NB4 (cell line): ENCODE data around the gene TRAPPC10.
A peak's percentile ranks its signal among the peaks of the same experiment; 100 is the strongest.

ENCODE experiments used
- DNase-seq: peaks from one replicate; pipeline ENCODE4 v3.0.0; 2010; ENCODE audit warnings: low read depth
- H3K4me3 ChIP-seq: one replicate; pipeline ENCODE4 v1.5.1; 2011; ENCODE audit warnings: mild to moderate bottlenecking, low read depth, low read length, moderate library complexity
- MYC ChIP-seq: IDR thresholded peaks from 2 replicates; pipeline ENCODE4 v1.6.1; 2011; ENCODE audit warnings: low read depth, low read length
- POLR2A ChIP-seq: IDR thresholded peaks from 2 replicates; pipeline ENCODE4 v1.6.1; 2011; ENCODE audit warnings: mild to moderate bottlenecking; ENCODE audit not compliant: insufficient read length; ENCODE audit errors: extremely low read depth
- TF ChIP-seq, protein P1 (sequence below): IDR thresholded peaks from one replicate; pipeline ENCODE4 v1.5.1; 2012; ENCODE audit warnings: low read depth, low read length
- TF ChIP-seq, protein P2 (sequence below): IDR thresholded peaks from 2 replicates; pipeline ENCODE4 v1.6.1; 2011; ENCODE audit warnings: low read depth, low read length

Gene TRAPPC10

DNA sequence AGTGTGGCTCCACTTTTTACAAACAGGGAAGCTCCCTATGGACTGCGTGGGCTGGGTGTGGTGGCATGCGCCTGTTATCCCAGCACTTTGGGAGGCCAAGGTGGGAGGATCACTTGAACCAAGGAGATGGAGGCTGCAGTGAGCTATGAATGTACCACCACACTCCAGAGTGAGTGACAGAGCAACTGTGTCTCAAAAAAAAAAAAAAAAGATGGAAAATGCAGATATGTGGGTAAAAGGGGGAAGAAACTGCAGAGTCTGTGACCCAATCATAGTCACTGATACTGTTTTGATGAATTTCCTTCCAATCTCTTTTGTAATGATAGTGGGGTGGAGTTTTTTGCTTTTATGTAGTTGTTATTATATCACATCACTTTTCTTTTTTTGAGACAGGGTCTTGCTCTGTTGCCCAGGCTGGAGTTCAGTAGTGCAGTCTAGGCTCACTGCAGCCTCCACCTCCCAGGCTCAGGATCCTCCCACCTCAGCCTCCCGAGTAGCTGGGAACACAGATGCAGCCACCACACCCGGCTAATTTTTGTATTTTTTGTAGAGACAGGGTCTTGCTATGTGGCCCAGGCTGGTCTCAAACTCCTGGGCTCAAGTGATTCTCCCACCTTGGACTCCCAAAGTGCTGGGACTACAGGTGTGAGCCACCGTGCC lies 8.7 kb upstream of the TRAPPC10 start:
- TF ChIP-seq MYC (no peak), POLR2A (no peak)
- TF ChIP-seq, protein P1, sequence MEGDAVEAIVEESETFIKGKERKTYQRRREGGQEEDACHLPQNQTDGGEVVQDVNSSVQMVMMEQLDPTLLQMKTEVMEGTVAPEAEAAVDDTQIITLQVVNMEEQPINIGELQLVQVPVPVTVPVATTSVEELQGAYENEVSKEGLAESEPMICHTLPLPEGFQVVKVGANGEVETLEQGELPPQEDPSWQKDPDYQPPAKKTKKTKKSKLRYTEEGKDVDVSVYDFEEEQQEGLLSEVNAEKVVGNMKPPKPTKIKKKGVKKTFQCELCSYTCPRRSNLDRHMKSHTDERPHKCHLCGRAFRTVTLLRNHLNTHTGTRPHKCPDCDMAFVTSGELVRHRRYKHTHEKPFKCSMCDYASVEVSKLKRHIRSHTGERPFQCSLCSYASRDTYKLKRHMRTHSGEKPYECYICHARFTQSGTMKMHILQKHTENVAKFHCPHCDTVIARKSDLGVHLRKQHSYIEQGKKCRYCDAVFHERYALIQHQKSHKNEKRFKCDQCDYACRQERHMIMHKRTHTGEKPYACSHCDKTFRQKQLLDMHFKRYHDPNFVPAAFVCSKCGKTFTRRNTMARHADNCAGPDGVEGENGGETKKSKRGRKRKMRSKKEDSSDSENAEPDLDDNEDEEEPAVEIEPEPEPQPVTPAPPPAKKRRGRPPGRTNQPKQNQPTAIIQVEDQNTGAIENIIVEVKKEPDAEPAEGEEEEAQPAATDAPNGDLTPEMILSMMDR = no peak
- TF ChIP-seq, protein P2, sequence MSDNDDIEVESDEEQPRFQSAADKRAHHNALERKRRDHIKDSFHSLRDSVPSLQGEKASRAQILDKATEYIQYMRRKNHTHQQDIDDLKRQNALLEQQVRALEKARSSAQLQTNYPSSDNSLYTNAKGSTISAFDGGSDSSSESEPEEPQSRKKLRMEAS = no peak
- no peak for DNase-seq
- H3K4me3 ChIP-seq = no peak overlapping the region

DNA sequence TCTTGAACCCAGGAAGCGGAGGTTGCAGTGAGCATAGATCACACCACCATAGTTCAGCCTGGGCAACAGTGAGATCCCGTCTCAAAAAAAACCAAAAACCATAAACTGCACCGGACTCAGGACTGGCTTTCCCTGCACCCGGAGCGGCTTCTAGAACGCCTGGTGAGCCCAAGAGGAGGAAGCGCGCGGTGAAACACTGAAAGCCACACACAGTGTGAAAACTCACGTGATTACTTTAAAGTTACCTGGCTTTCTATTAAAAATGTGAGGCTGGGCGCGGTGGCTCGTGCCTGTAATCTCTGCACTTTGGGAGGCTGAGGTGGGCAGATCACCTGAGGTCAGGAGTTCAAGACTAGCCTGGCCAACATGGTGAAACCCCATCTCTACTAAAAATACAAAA lies 7.0 kb upstream of the TRAPPC10 start:
- H3K4me3 ChIP-seq = no peak overlapping the region
- TF ChIP-seq MYC = no peak

DNA sequence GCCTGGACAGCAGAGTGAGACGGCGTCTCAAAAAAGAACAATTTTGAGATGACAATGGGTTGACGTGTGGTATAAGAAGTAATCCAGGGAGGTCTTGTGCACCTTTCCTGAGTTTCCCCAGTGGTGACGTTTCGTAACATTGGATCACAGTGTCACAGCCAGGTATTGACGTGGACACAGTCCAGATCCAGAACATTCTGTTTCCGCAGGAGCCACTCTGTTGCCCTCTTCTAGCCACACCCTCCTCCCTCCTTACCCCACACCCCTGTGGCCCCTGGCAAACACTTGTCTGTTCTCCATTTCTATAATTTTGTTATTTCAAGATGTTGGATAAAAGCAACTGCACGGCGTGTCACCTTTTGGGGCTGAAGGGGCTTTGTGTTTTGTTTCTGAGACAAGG lies 6.5 kb upstream of the TRAPPC10 start:
- H3K4me3 ChIP-seq = no peak overlapping the region
- DNase-seq = no peak
- TF ChIP-seq POLR2A (no peak), MYC (no peak)
- TF ChIP-seq, protein P1 = no peak
- TF ChIP-seq, protein P2 = no peak

More for the DNA sequence above, 7.0 kb upstream of the TRAPPC10 start:
- no peak for DNase-seq

DNA sequence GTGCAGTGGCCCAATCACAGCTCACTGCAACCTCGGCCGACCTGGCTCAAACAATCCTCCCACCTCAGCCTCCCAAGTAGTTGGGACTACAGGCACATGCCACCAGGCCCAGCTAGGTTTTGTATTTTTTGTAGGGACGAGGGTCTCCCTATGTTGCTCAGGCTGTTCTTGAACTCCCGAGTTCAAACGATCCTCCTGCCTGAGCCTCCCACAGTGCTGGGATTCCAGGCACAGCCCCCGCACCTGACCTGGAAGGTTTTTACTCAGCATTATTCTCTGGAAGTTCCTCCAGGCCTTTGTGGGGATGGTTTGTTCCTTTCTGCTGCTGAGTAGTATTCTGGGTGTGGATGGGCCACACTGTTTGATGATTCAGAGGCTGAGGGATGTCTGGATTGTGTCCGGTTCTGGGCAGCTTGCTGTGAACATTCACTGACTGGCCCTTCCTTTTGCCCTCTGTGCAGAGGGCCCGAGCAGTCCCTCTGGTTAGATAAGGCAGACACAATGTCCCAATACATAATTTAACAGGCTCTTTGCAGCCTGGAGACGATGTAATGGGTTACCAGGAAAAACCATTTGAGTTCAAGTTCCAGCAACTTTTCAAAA lies 6.0 kb upstream of the TRAPPC10 start:
- no peak for DNase-seq
- no peak overlapping the region for H3K4me3 ChIP-seq
- no peak for TF ChIP-seq MYC
- TF ChIP-seq POLR2A = no peak
- TF ChIP-seq, protein P1 = no peak
- TF ChIP-seq, protein P2 = no peak

DNA sequence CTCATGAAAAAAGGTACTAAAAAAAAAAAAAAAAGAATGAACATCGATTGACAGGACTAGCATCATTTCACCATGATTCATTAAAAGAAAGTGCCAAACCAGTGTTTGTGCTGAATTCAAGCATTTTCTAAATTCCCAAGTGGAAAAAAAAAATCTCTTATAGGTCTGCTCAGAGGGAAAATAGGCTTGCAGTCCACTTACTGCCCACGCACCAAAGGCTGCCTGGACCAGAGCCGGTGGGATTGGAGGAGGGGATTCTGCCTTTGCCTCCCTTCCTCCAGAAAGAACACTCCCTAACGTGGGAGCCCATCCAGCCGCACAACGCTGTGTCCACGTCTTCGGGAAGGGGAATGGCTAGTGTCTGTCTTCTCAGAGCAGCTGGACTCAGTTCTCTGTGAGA lies 5.5 kb upstream of the TRAPPC10 start:
- no peak overlapping the region for H3K4me3 ChIP-seq

DNA sequence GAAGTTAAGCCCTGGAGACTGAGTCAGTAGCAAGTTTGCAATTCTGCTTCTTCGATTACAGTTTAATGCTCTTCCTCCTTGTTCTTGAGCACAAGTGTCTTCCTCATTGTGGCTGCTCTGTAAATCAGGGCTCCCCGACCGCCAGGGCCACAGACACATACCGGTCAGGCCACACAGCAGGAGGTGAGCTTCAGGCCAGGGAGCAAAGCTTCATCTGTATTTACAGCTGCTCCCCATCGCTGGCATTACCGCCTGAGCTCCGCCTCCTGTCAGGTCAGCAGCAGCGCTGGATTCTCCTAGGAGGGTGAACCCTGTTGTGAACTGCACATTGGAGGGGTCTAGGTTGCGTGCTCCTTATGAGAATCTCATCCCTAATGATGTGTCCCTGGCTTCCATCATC lies 1.7 kb upstream of the TRAPPC10 start:
- TF ChIP-seq MYC (no peak), POLR2A (no peak)
- TF ChIP-seq, protein P2 = no peak
- TF ChIP-seq, protein P1 = no peak
- DNase-seq = peak; percentile 66
- H3K4me3 ChIP-seq = no peak overlapping the region

More for the DNA sequence above, 5.5 kb upstream of the TRAPPC10 start:
- TF ChIP-seq, protein P1 = no peak
- TF ChIP-seq, protein P2 = no peak
- TF ChIP-seq POLR2A (no peak), MYC (no peak)
- no peak for DNase-seq
